Activated CD4-positive, alpha-beta T cell treated with anti-CD3 and anti-CD28 coated beads for 1 hour (primary cell): ENCODE results near the gene PRKCH.

Experiments used
- DNase-seq: peaks from one replicate; pipeline ENCODE4 v3.0.0-alpha.2; 2020

PRKCH gene

GRCh38 chr14:61434311-61434710 is 112.9 kb downstream of the PRKCH start:
- no peak for DNase-seq

- DNase-seq: no peak
Measured at GRCh38 chr14:61435563-61436337, 114.4 kb downstream of the PRKCH start.

- no peak for DNase-seq
Measured at GRCh38 chr14:61437381-61437780, 116.0 kb downstream of the PRKCH start.

GRCh38 chr14:61438036-61438435 is 116.7 kb downstream of the PRKCH start:
- DNase-seq: no peak

- no peak for DNase-seq
Measured at GRCh38 chr14:61438497-61438859, 117.1 kb downstream of the PRKCH start.

GRCh38 chr14:61438860-61439765 is 117.7 kb downstream of the PRKCH start:
- no peak for DNase-seq

- DNase-seq: no peak
Measured at GRCh38 chr14:61439779-61440418, 118.5 kb downstream of the PRKCH start.

GRCh38 chr14:61443481-61443880 is 122.1 kb downstream of the PRKCH start:
- no peak for DNase-seq

GRCh38 chr14:61444215-61444768 is 122.9 kb downstream of the PRKCH start:
- DNase-seq: peak; percentile 55

GRCh38 chr14:61451491-61451890 is 130.1 kb downstream of the PRKCH start:
- DNase-seq: no peak

GRCh38 chr14:61451891-61452400 is 130.6 kb downstream of the PRKCH start:
- DNase-seq: no peak

- DNase-seq: peak; percentile 25
Measured at GRCh38 chr14:61452452-61452851, 131.1 kb downstream of the PRKCH start.

- DNase-seq: no peak
Measured at GRCh38 chr14:61453103-61453767, 131.9 kb downstream of the PRKCH start.

- DNase-seq: no peak
Measured at GRCh38 chr14:61454545-61454944, 133.2 kb downstream of the PRKCH start.

- DNase-seq: no peak
Measured at GRCh38 chr14:61455351-61455750, 134.0 kb downstream of the PRKCH start.

GRCh38 chr14:61456720-61457119 is 135.3 kb downstream of the PRKCH start:
- DNase-seq: peak; percentile 73

GRCh38 chr14:61458766-61459165 is 137.4 kb downstream of the PRKCH start:
- DNase-seq: no peak

GRCh38 chr14:61459229-61459628 is 137.8 kb downstream of the PRKCH start:
- DNase-seq: no peak

- no peak for DNase-seq
Measured at GRCh38 chr14:61460063-61460462, 138.7 kb downstream of the PRKCH start.

GRCh38 chr14:61460718-61461611 is 139.6 kb downstream of the PRKCH start:
- DNase-seq: no peak

- no peak for DNase-seq
Measured at GRCh38 chr14:61461808-61462275, 140.5 kb downstream of the PRKCH start.
